Hepatocyte (in vitro differentiated cells): ENCODE results near the gene HEPN1. TPM values are rescaled to one million over a fixed set of nuclear protein-coding genes. Genes with fewer than 3 reads are reported as not detected.

Experiments
- DNase-seq: peaks from one replicate; pipeline ENCODE4 v3.0.0-alpha.2; 2016; ENCODE audit warnings: low spot score
- H2AFZ ChIP-seq: fragments of 200-600 bp; sonication (generic); 2 replicates; pipeline ENCODE4 v1.6.0; 2016; ENCODE audit warnings: antibody characterized with exemption, mild to moderate bottlenecking
- H3K27ac ChIP-seq: fragments of 200-600 bp; sonication (generic); 2 replicates; pipeline ENCODE4 v1.5.1; 2016; ENCODE audit warnings: mild to moderate bottlenecking
- H3K27me3 ChIP-seq: fragments of 200-600 bp; sonication (generic); 2 replicates; pipeline ENCODE4 v1.6.1; 2016
- H3K36me3 ChIP-seq: fragments of 200-600 bp; sonication (generic); replicated peaks from 2 replicates; pipeline ENCODE4 v1.5.1; 2016; ENCODE audit warnings: low read depth; ENCODE audit not compliant: insufficient read depth
- H3K4me1 ChIP-seq: fragments of 200-600 bp; sonication (generic); 2 replicates; pipeline ENCODE4 v1.5.1; 2016; ENCODE audit warnings: mild to moderate bottlenecking, moderate library complexity; ENCODE audit not compliant: insufficient read depth
- H3K4me2 ChIP-seq: fragments of 200-600 bp; sonication (generic); 2 replicates; pipeline ENCODE4 v1.6.0; 2016
- H3K4me3 ChIP-seq: fragments of 200-600 bp; sonication (generic); 2 replicates; pipeline ENCODE4 v1.5.1; 2016; ENCODE audit warnings: mild to moderate bottlenecking
- H3K79me2 ChIP-seq: fragments of 200-600 bp; sonication (generic); 2 replicates; pipeline ENCODE4 v1.6.0; 2017; ENCODE audit warnings: mild to moderate bottlenecking
- H3K9me2 ChIP-seq: fragments of 200-600 bp; sonication (generic); replicated peaks from 2 replicates; pipeline ENCODE4 v1.6.0; 2017; ENCODE audit warnings: mild to moderate bottlenecking; ENCODE audit not compliant: insufficient read depth
- H3K9me3 ChIP-seq: fragments of 200-600 bp; sonication (generic); 2 replicates; pipeline ENCODE4 v1.5.1; 2016; ENCODE audit warnings: low read depth, mild to moderate bottlenecking
- H4K20me1 ChIP-seq: fragments of 200-600 bp; sonication (generic); 2 replicates; pipeline ENCODE4 v1.6.0; 2016; ENCODE audit warnings: mild to moderate bottlenecking; ENCODE audit not compliant: insufficient read depth, poor library complexity, severe bottlenecking
- EZH2 ChIP-seq: fragments of 200-600 bp; sonication (generic); IDR thresholded peaks from 2 replicates; pipeline ENCODE4 v1.6.1; 2016; ENCODE audit warnings: antibody characterized with exemption, mild to moderate bottlenecking, borderline replicate concordance
- EZH2phosphoT487 ChIP-seq: fragments of 200-600 bp; sonication (generic); IDR thresholded peaks from one replicate; pipeline ENCODE4 v1.6.1; 2018; ENCODE audit warnings: antibody characterized with exemption, mild to moderate bottlenecking, low read depth, moderate library complexity; ENCODE audit not compliant: unreplicated experiment, severe bottlenecking
- WGBS: methylation state at CpG from one replicate; pipeline ENCODE4 v1.1.6; 2016; ENCODE audit warnings: low lambda C conversion rate; ENCODE audit errors: missing lambda C conversion rate; 5-methylcytosine and 5-hydroxymethylcytosine counted together
- polyA plus RNA-seq: library from polyadenylated mRNA; unstranded; fragments of >200 nt; fragmentation: Nextera tagmentation; extraction: Ambion mirVana; gene quantifications from 2 replicates; pipeline ENCODE4 v1.2.1, GENCODE V29; 2016
- total RNA-seq: library from RNA; depleted of rRNA; stranded (reverse); fragments of >200 nt; gene quantifications from 2 replicates; pipeline ENCODE4 v1.2.3, GENCODE V29; 2014
- TF ChIP-seq, protein P1 (sequence below): fragments of 200-600 bp; sonication (generic); IDR thresholded peaks from 2 replicates; pipeline ENCODE4 v1.5.1; 2016; ENCODE audit warnings: antibody characterized with exemption, mild to moderate bottlenecking; ENCODE audit not compliant: poor library complexity

The HEPN1 gene
- total and polyA plus RNA-seq, 2 experiments from 2014 or later: not detected

DNA sequence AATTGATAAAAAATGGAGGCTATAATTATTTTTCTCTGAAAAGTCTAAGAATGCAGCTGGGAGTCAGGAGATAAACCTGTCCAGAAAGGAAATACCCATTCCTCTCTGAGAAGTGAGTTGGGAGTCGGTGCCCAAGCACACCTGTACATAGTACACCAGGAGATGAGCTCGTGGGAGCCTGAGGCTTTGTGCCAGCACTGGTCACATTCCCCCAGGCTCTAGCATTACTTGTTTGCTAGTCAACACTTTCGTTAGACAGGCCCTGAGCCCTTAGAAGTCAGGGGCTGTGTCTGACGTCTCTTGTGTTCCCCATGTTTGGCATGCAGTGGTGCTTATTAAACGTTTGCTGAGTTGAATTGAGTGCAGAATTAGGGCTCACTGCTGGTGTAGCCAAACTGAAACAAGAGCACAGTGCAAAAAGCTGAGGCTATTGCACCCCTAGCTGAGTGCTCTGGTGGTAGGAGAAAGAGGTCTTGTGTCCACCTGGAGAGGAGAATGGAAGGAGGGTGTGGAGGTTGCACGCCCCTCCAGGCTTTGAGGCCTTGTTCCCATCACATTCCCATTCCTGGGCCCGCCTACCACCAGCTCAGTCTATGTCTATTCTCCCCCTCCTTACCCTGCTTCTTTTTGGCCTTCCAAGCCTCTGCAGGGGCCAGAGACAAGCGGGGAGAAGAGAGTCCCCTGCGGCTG is 28.2 kb upstream of the HEPN1 start:
- no peak overlapping the region for H2AFZ ChIP-seq
- H3K9me2 ChIP-seq: no peaks in the 10 kb centered on the region
- no peaks in the 10 kb centered on the region for H3K4me1 ChIP-seq
- H3K4me2 ChIP-seq: no peak overlapping the region
- no peaks in the 10 kb centered on the region for H3K79me2 ChIP-seq
- no peak overlapping the region for H3K4me3 ChIP-seq
- no peak overlapping the region for H3K27ac ChIP-seq
- no peaks in the 10 kb centered on the region for H4K20me1 ChIP-seq
- no peaks in the 10 kb centered on the region for H3K9me3 ChIP-seq
- WGBS: 85% methylated on average over 9 of the region's 9 CpGs
- TF ChIP-seq EZH2: no peak
- TF ChIP-seq, protein P1, sequence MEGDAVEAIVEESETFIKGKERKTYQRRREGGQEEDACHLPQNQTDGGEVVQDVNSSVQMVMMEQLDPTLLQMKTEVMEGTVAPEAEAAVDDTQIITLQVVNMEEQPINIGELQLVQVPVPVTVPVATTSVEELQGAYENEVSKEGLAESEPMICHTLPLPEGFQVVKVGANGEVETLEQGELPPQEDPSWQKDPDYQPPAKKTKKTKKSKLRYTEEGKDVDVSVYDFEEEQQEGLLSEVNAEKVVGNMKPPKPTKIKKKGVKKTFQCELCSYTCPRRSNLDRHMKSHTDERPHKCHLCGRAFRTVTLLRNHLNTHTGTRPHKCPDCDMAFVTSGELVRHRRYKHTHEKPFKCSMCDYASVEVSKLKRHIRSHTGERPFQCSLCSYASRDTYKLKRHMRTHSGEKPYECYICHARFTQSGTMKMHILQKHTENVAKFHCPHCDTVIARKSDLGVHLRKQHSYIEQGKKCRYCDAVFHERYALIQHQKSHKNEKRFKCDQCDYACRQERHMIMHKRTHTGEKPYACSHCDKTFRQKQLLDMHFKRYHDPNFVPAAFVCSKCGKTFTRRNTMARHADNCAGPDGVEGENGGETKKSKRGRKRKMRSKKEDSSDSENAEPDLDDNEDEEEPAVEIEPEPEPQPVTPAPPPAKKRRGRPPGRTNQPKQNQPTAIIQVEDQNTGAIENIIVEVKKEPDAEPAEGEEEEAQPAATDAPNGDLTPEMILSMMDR: no peak
- TF ChIP-seq EZH2phosphoT487: no peak
- DNase-seq: no peak
- no peaks in the 10 kb centered on the region for H3K36me3 ChIP-seq
- H3K27me3 ChIP-seq: no peaks in the 10 kb centered on the region

DNA sequence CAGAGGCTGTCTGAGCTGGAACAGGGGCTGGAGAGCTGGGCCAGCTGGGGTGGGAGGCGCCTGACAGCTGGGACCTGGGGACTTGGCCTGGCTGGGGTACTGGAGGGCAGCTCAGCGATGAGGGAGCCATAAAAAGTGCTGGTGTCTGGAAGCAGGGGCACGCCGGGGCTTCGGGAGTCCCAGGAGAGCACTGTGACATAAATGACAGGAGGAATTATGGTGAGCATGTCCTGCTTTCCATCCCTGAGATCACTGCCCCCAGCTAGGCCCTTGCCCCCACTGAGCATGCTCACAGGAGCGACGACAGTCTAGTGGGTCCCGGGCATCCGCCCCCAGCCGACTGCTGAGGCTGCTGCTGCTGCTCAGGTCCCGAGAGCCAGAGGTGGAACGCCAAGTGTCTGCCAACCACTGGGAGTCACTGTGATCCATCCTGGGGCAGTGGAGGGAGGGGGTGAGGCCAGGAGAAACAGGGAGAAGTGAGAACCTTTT is 27.6 kb upstream of the HEPN1 start:
- H4K20me1 ChIP-seq: no peaks in the 10 kb centered on the region
- WGBS: 67% methylated on average over 12 of the region's 12 CpGs
- no peaks in the 10 kb centered on the region for H3K9me3 ChIP-seq
- H3K4me2 ChIP-seq: no peak overlapping the region
- H3K9me2 ChIP-seq: no peaks in the 10 kb centered on the region
- H3K27me3 ChIP-seq: no peaks in the 10 kb centered on the region
- H3K27ac ChIP-seq: no peak overlapping the region
- no peak overlapping the region for H2AFZ ChIP-seq
- no peak for TF ChIP-seq EZH2
- TF ChIP-seq, protein P1: no peak
- no peak for TF ChIP-seq EZH2phosphoT487
- H3K4me3 ChIP-seq: no peak overlapping the region
- H3K79me2 ChIP-seq: no peaks in the 10 kb centered on the region
- no peaks in the 10 kb centered on the region for H3K36me3 ChIP-seq
- no peaks in the 10 kb centered on the region for H3K4me1 ChIP-seq
- DNase-seq: no peak

DNA sequence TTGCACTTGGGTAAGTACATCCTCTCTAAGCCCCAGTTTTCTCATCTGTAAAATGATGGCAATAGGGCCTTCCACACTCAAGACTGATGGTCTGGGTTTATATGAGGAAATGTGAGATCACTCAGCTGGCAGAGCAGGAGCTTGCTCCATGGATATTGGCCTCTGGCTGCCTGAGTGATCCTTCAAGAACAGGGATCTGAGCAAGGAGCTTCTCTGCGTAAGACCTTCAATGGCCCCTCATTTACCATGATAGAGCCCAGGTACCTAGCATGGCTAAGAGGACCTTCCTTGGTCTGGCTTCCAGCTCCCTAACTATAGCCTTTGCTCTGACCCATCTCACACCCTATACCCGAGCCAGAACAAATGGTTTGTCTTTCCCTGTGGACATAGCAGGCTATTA is 26.9 kb upstream of the HEPN1 start:
- DNase-seq: no peak
- Histone ChIP-seq H3K4me2 (no peak overlapping the region), H3K27ac (no peak overlapping the region), H4K20me1 (no peaks in the 10 kb centered on the region), H3K36me3 (no peaks in the 10 kb centered on the region), H3K79me2 (no peaks in the 10 kb centered on the region), H3K9me2 (no peaks in the 10 kb centered on the region), H3K27me3 (no peaks in the 10 kb centered on the region), H3K4me3 (no peak overlapping the region), H2AFZ (no peak overlapping the region), H3K4me1 (no peaks in the 10 kb centered on the region), H3K9me3 (no peaks in the 10 kb centered on the region)
- TF ChIP-seq EZH2phosphoT487 (no peak), EZH2 (no peak)
- TF ChIP-seq, protein P1: no peak
- 85% methylated on average over 2 of the region's 2 CpGs for WGBS
